HCT116 (cell line): ENCODE measurements around the gene HLA-DRB1.

ENCODE experiments used
- EGR1 ChIP-seq: IDR thresholded peaks from 2 replicates; pipeline ENCODE4 v1.6.1; 2012; ENCODE audit warnings: low read depth
- EZH2 ChIP-seq: fragments of 200-600 bp; sonication (generic); IDR thresholded peaks from 2 replicates; pipeline ENCODE4 v1.6.1; 2017; ENCODE audit warnings: antibody characterized with exemption, mixed run types
- EZH2phosphoT487 ChIP-seq: fragments of 200-600 bp; IDR thresholded peaks from 2 replicates; pipeline ENCODE4 v1.6.1; 2018; ENCODE audit warnings: antibody characterized with exemption, borderline replicate concordance
- POLR2A ChIP-seq: IDR thresholded peaks from 2 replicates; pipeline ENCODE4 v1.7.0; 2011; ENCODE audit warnings: borderline replicate concordance; ENCODE audit not compliant: insufficient read depth, insufficient read length; ENCODE audit errors: extremely low read depth
- POLR2AphosphoS5 ChIP-seq: IDR thresholded peaks from 2 replicates; pipeline ENCODE4 v1.6.1; 2011; ENCODE audit warnings: mild to moderate bottlenecking, low read depth, low read length, moderate library complexity
- RAD21 ChIP-seq: IDR thresholded peaks from 2 replicates; pipeline ENCODE4 v1.6.1; 2012; ENCODE audit warnings: low read depth, mild to moderate bottlenecking
- TCF7L2 ChIP-seq: IDR thresholded peaks from 2 replicates; pipeline ENCODE4 v1.7.0; 2011; ENCODE audit warnings: borderline replicate concordance, inconsistent platforms; ENCODE audit not compliant: insufficient read depth, insufficient read length; ENCODE audit errors: extremely low read depth
- YY1 ChIP-seq: IDR thresholded peaks from 2 replicates; pipeline ENCODE4 v1.6.1; 2011; ENCODE audit warnings: low read length, low read depth, moderate library complexity, mild to moderate bottlenecking; ENCODE audit not compliant: insufficient replicate concordance; ENCODE audit errors: extremely low read depth
- TF ChIP-seq, protein P1 (sequence below), 3 experiments: fragments of 200-600 bp in 1 of 3; sonication (generic) in 1 of 3; IDR thresholded peaks in 2 of 3; conservative IDR thresholded peaks in 1 of 3; 2 replicates each; pipeline ENCODE4 v1.5.1; 2012 to 2017; ENCODE audit warnings: low read depth in 2 of 3, low read length in 2 of 3, antibody characterized with exemption in 1 of 3, borderline replicate concordance in 1 of 3, control low read depth in 1 of 3, mild to moderate bottlenecking in 1 of 3, mixed read lengths in 1 of 3, mixed run types in 1 of 3, moderate library complexity in 1 of 3; ENCODE audit not compliant: insufficient read depth in 1 of 3
- TF ChIP-seq, protein P2 (sequence below): IDR thresholded peaks from 2 replicates; pipeline ENCODE4 v1.6.1; 2012
- TF ChIP-seq, protein P3 (sequence below): IDR thresholded peaks from 2 replicates; pipeline ENCODE4 v1.6.1; 2012; ENCODE audit warnings: low read depth

DNA sequence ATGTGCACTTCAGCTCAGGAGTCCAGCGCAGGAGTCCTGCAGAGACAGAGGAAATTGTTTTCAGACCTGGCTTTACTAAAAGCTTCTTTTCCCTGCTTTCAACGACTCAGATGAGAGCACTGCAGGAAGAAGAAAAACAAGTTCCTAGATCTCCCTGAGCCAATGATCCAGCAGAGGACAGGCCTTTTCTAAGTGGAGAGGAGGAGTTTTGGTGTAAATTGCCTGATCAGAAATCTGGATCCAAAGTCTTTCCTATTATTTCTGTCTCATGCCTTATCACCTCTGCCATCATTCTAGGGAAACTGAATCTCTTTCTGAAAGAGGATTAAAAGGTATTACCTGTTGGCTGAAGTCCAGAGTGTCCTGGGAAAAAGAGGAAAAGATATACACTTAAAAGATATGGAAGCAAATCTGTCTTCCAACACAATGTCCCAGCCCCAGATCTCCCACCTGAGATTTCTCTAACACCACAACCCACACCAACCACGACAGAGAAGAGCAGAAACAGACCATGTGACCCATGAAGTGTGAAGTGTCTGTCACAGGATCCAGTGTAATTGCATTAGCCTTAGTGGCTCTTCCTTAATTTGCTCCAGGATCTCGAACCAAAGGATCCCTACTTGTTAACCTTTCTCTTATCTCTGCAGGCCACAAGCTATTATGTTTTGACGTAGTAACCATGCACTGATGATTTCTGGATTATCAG lies 36.5 kb downstream of the HLA-DRB1 start:
- TF ChIP-seq, protein P1, sequence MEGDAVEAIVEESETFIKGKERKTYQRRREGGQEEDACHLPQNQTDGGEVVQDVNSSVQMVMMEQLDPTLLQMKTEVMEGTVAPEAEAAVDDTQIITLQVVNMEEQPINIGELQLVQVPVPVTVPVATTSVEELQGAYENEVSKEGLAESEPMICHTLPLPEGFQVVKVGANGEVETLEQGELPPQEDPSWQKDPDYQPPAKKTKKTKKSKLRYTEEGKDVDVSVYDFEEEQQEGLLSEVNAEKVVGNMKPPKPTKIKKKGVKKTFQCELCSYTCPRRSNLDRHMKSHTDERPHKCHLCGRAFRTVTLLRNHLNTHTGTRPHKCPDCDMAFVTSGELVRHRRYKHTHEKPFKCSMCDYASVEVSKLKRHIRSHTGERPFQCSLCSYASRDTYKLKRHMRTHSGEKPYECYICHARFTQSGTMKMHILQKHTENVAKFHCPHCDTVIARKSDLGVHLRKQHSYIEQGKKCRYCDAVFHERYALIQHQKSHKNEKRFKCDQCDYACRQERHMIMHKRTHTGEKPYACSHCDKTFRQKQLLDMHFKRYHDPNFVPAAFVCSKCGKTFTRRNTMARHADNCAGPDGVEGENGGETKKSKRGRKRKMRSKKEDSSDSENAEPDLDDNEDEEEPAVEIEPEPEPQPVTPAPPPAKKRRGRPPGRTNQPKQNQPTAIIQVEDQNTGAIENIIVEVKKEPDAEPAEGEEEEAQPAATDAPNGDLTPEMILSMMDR (IDR thresholded peaks at IDR 0.05 in 2 of 3, conservative IDR thresholded peaks at IDR 0.05 in 1 of 3; ENCODE audit: borderline replicate concordance in 1 of 3, insufficient read depth in 1 of 3, low read depth in 2 of 3, low read length in 2 of 3), result no peak
- TF ChIP-seq RAD21 (no peak), EZH2 (no peak), EZH2phosphoT487 (no peak), YY1 (no peak), POLR2A (no peak), TCF7L2 (no peak), POLR2AphosphoS5 (no peak), EGR1 (no peak)
- TF ChIP-seq, protein P2, sequence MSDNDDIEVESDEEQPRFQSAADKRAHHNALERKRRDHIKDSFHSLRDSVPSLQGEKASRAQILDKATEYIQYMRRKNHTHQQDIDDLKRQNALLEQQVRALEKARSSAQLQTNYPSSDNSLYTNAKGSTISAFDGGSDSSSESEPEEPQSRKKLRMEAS, result no peak
- TF ChIP-seq, protein P3, sequence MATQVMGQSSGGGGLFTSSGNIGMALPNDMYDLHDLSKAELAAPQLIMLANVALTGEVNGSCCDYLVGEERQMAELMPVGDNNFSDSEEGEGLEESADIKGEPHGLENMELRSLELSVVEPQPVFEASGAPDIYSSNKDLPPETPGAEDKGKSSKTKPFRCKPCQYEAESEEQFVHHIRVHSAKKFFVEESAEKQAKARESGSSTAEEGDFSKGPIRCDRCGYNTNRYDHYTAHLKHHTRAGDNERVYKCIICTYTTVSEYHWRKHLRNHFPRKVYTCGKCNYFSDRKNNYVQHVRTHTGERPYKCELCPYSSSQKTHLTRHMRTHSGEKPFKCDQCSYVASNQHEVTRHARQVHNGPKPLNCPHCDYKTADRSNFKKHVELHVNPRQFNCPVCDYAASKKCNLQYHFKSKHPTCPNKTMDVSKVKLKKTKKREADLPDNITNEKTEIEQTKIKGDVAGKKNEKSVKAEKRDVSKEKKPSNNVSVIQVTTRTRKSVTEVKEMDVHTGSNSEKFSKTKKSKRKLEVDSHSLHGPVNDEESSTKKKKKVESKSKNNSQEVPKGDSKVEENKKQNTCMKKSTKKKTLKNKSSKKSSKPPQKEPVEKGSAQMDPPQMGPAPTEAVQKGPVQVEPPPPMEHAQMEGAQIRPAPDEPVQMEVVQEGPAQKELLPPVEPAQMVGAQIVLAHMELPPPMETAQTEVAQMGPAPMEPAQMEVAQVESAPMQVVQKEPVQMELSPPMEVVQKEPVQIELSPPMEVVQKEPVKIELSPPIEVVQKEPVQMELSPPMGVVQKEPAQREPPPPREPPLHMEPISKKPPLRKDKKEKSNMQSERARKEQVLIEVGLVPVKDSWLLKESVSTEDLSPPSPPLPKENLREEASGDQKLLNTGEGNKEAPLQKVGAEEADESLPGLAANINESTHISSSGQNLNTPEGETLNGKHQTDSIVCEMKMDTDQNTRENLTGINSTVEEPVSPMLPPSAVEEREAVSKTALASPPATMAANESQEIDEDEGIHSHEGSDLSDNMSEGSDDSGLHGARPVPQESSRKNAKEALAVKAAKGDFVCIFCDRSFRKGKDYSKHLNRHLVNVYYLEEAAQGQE, result no peak
